Measurements from ENCODE around the gene MZT2B. TPM values are rescaled to one million over a fixed set of nuclear protein-coding genes. Genes with fewer than 3 reads are reported as not detected.
A peak's percentile ranks its signal among the peaks of the same experiment; 100 is the strongest.
"Not testable (repeated sequence)": the region's sequence is repeated elsewhere in the genome, so short reads cannot be mapped to it uniquely, and the experiment has no call there.

Gene MZT2B
- total RNA-seq, 1 experiment from 2014 or later = 169 TPM

- not testable (repeated sequence) for DNase-seq (ENCODE audit: extremely low read depth, low read depth)
Observed at GRCh38 chr2:130152136-130152815, 29.8 kb upstream of the MZT2B start.

- no peak for DNase-seq (ENCODE audit: extremely low read depth, low read depth)
Observed at GRCh38 chr2:130152816-130153595, 29.1 kb upstream of the MZT2B start.

GRCh38 chr2:130153721-130154422 is 28.2 kb upstream of the MZT2B start:
- not testable (repeated sequence) for DNase-seq (ENCODE audit: extremely low read depth, low read depth)

GRCh38 chr2:130154423-130154770 is 27.7 kb upstream of the MZT2B start:
- DNase-seq (ENCODE audit: extremely low read depth, low read depth) = not testable (repeated sequence)

GRCh38 chr2:130154773-130155765 is 27.0 kb upstream of the MZT2B start:
- DNase-seq (ENCODE audit: extremely low read depth, low read depth) = no peak

- DNase-seq (ENCODE audit: extremely low read depth, low read depth) = peak; percentile 48
Observed at GRCh38 chr2:130155956-130156623, 26.0 kb upstream of the MZT2B start.

- no peak for DNase-seq (ENCODE audit: extremely low read depth, low read depth)
Observed at GRCh38 chr2:130156624-130157004, 25.4 kb upstream of the MZT2B start.

GRCh38 chr2:130157354-130157753 is 24.7 kb upstream of the MZT2B start:
- not testable (repeated sequence) for DNase-seq (ENCODE audit: extremely low read depth, low read depth)

GRCh38 chr2:130157825-130158514 is 24.1 kb upstream of the MZT2B start:
- DNase-seq (ENCODE audit: extremely low read depth, low read depth) = not testable (repeated sequence)

- no peak for DNase-seq (ENCODE audit: extremely low read depth, low read depth)
Observed at GRCh38 chr2:130158631-130159030, 23.4 kb upstream of the MZT2B start.

- DNase-seq (ENCODE audit: extremely low read depth, low read depth) = not testable (repeated sequence)
Observed at GRCh38 chr2:130159376-130159775, 22.7 kb upstream of the MZT2B start.

GRCh38 chr2:130160131-130160530 is 21.9 kb upstream of the MZT2B start:
- DNase-seq (ENCODE audit: extremely low read depth, low read depth) = no peak

- DNase-seq (ENCODE audit: extremely low read depth, low read depth) = not testable (repeated sequence)
Observed at GRCh38 chr2:130160838-130161705, 21.0 kb upstream of the MZT2B start.

GRCh38 chr2:130162486-130162885 is 19.6 kb upstream of the MZT2B start:
- DNase-seq (ENCODE audit: extremely low read depth, low read depth) = not testable (repeated sequence)

GRCh38 chr2:130162968-130163367 is 19.1 kb upstream of the MZT2B start:
- DNase-seq (ENCODE audit: extremely low read depth, low read depth) = no peak

- no peak for DNase-seq (ENCODE audit: extremely low read depth, low read depth)
Observed at GRCh38 chr2:130165293-130166016, 16.6 kb upstream of the MZT2B start.

GRCh38 chr2:130166611-130167010 is 15.5 kb upstream of the MZT2B start:
- not testable (repeated sequence) for DNase-seq (ENCODE audit: extremely low read depth, low read depth)

All from NCI-H460 (cell line).